Mesodermal cell (in vitro differentiated cells): ENCODE data around the gene TCF20.

ENCODE experiments used
- H3K27ac ChIP-seq: 2 replicates; pipeline ENCODE4 v1.7.0; 2013; ENCODE audit warnings: mild to moderate bottlenecking, low read depth, low read length, moderate library complexity; ENCODE audit not compliant: severe bottlenecking
- H3K36me3 ChIP-seq: 2 replicates; pipeline ENCODE4 v1.7.1; 2013; ENCODE audit warnings: mild to moderate bottlenecking, low read length, moderate library complexity; ENCODE audit not compliant: control insufficient read depth, insufficient read depth
- H3K4me1 ChIP-seq: one replicate; pipeline ENCODE4 v1.7.1; 2013; ENCODE audit warnings: mild to moderate bottlenecking, low read length; ENCODE audit not compliant: insufficient read depth, control insufficient read depth, poor library complexity, severe bottlenecking
- H3K4me3 ChIP-seq: 2 replicates; pipeline ENCODE4 v1.7.0; 2013; ENCODE audit warnings: low read length, control low read depth, mild to moderate bottlenecking; ENCODE audit not compliant: insufficient read depth, poor library complexity, severe bottlenecking; ENCODE audit errors: extremely low read depth
- H3K9me3 ChIP-seq: 2 replicates; pipeline ENCODE4 v1.7.1; 2013; ENCODE audit warnings: mild to moderate bottlenecking, low read length, moderate library complexity; ENCODE audit not compliant: control insufficient read depth
- WGBS, 2 experiments: methylation state at CpG; one replicate each; pipeline ENCODE4 v1.1.5; 2013; ENCODE audit warnings: missing lambda C conversion rate in 2 of 2; ENCODE audit not compliant: insufficient coverage in 2 of 2; 5-methylcytosine and 5-hydroxymethylcytosine counted together

Gene TCF20

DNA sequence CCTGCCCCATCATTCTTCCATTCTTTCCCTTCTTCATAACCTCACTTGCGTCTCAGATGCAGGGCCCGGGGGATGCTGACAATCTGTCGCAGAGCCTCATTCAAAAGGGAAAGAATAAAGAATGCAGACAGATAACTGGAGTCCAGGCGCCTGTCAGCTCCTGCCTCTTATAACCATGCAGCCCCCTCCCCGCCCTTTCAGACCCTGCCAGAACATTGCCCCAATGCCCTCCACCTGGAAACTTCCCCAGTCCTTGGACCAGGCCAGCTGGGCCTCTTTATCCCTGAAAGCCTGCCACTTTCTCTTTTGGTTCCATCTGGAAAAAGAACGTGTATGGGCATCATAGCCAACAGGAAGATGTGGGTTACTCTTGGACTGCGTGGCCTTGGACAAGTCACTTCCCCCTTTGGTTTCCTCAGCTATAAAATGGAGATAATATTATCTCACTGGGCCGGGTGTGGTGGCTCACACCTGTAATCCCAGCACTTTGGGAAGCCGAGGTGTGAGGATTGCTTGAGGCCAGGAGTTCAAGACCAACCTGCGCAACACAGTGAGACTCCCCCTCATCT is 2.1 kb upstream of the TCF20 start:
- Histone ChIP-seq H3K4me3 (no peak overlapping the region), H3K27ac (no peak overlapping the region), H3K9me3 (no peaks in the 10 kb centered on the region), H3K36me3 (peaks cover 3% of the 10 kb centered on the region), H3K4me1 (peaks cover 19% of the 10 kb centered on the region)
- 88 to 89% methylated on average over 5 to 7 of the region's 10 CpGs for WGBS, 2 experiments

DNA sequence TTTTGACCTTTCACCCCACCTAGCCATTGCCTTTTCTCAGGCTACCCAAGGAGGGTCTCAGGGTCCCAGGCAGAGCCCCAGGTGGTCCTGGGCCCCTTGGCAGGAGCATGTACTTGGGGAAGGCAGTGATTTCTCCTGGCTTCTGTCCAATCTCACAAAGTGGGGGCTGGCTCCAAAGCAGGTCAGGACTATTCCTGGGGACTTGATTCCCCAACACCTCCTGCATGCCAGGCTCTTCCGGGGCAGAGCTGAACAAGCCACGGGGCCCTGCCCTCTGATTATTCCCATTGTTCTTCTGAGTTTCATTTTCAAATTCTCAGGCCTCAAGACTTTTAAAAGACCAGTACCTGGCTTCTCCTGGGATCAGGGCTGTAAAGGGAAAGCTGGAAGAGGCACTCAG is 1.5 kb upstream of the TCF20 start:
- Histone ChIP-seq H3K4me1 (peaks cover 19% of the 10 kb centered on the region), H3K36me3 (peaks cover 7% of the 10 kb centered on the region), H3K4me3 (no peak overlapping the region), H3K27ac (no peak overlapping the region), H3K9me3 (no peaks in the 10 kb centered on the region)
- 83 to 93% methylated on average over 1 to 2 of the region's 2 CpGs for WGBS, 2 experiments

DNA sequence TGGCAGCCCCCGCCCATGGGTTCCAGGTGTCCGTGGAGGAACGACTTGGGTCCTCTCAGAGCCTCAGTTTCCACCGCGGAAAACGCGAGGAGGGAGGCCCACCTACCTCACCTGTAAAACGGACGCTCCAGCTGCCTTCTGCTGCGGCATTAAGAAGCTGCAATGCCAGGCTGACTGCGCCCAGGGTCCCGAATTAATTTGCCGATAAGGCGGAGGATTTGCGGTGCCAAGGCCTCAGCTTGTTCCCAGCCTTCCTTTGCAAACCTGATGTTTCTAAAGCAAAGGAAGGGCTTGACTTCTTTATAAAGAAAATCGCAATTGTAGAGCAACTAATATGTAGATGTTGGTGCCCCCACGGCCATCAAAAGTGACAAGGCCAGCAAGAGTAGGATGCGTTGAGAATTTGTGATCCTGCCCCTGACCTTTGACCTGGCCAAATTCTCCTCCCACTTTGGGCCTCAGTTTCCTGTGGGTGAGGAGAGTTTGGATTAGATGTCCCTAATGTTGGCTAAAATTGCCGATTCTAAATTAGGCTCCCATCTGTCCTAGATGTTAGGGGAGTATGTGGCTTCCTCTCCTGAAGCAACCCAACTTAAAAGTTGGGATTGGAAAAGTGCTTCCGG is 849 bp upstream of the TCF20 start:
- 94% methylated on average over 17 to 18 of the region's 20 CpGs for WGBS, 2 experiments
- peaks cover 10% of the 10 kb centered on the region for H3K36me3 ChIP-seq
- no peak overlapping the region for H3K4me3 ChIP-seq
- H3K9me3 ChIP-seq = no peaks in the 10 kb centered on the region
- no peak overlapping the region for H3K27ac ChIP-seq
- peaks cover 19% of the 10 kb centered on the region for H3K4me1 ChIP-seq

DNA sequence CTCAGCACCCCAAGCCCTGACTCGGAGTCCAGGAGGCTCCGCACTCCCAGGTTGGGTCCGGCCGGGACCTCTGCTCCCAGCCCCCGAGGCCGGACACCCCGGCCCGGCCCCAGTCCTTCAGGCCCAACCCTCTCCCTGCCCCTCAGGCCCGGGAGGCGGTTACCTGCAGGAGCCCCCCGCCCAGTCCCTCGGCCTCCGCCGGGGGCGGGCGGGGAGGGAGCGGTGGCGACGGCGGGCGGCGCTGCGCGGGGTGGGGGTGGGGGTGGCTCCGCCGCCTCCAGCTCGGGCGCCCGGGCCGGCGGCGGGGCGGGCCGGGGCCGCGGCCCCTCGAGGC is 310 bp downstream of the TCF20 start:
- Histone ChIP-seq H3K4me3 (peak overlapping the region; percentile 97), H3K27ac (peak overlapping the region; percentile 64), H3K4me1 (peaks cover 19% of the 10 kb centered on the region), H3K9me3 (no peaks in the 10 kb centered on the region), H3K36me3 (peaks cover 13% of the 10 kb centered on the region)
- 0 to 1% methylated on average over 12 to 28 of the region's 37 CpGs for WGBS, 2 experiments

DNA sequence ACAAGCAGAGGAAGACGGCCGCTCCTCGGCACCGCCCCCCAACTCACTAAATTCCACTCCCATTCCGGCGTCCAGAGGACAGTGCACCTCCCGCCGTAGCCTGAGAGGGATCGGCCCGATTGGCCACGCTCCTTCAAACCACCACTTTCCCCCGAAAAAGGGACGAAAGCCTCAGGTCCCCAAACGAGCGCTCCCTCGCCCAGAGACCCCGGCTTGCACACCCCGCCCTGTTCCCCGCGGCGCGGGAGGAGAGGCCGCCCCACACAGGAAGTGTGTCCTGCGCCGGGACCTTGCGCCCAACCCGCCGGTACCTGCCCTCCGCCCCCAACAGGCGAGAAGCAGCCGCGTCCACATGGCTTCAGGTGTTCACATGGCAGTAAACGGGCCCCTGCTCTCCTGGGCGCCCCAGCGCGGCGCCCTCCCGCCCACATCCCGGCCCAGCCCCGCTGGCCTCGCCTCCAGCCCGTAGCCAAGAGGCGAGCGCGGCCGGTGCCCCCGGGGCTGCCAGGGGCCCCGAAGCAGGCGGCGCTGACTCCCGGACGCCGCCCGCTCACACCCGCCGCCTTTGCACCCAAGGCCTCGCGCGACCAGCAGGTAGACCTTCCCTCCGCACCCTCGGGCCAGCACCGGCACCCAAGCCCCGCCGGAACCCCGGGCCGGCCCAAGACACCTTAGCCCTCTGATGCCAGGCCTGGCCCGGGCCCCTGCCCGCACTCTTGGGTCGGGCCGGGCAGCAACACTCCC is 849 bp downstream of the TCF20 start:
- peaks cover 13% of the 10 kb centered on the region for H3K36me3 ChIP-seq
- peak overlapping the region; percentile 64 for H3K27ac ChIP-seq
- no peaks in the 10 kb centered on the region for H3K9me3 ChIP-seq
- peaks cover 19% of the 10 kb centered on the region for H3K4me1 ChIP-seq
- peak overlapping the region; percentile 97 for H3K4me3 ChIP-seq
- 0 to 1% methylated on average over 46 to 64 of the region's 70 CpGs for WGBS, 2 experiments

DNA sequence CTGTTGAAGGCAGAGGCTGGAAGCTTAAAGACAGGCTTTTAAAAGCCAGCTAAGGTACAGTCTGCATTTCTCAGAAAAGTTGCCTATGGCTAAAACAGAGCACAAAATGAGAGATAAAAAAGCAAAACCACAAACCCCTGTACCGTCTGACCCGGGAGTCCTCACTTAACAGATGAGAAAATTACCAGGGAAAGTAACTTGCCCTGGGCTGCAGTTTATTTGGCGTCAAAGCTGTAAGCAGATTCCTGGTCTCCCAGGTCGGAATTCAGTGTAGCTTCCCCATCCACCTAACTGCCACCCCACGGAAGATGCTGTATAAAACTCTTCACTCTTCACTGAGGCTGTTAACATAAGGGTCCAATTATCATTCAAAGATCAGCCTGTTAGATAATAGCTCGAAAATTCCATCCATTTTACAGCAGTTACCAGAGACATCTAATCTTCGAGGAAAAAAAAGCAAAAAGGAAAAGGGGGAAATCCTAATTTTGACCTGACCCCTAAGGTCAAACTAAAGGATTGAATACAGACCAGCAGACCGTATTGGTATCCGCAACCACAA is 1.5 kb downstream of the TCF20 start:
- Histone ChIP-seq H3K9me3 (no peaks in the 10 kb centered on the region), H3K27ac (peak overlapping the region; percentile 41), H3K36me3 (peaks cover 13% of the 10 kb centered on the region), H3K4me3 (peak overlapping the region; percentile 97), H3K4me1 (peaks cover 15% of the 10 kb centered on the region)
- WGBS, 2 experiments = 3 to 26% methylated on average over 5 to 7 of the region's 9 CpGs

DNA sequence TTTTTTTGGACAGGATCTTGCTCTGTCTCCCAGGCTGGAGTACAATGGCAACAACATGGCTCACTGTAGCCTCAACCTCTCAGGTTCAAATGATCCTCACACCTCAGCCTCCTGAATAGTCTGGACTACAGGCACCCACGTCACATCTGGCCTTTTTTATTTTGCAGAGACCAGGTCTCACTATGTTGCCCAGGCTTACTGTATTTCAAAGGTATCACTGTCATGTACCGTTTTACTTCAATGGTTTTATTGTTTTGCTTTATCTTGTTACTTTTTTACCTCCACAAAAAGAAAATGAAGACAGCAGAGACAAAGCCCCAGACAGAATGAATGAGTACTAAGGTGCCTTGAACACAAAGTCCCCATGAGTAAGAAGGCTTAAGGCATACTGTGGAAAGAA is 5.1 kb downstream of the TCF20 start:
- 82 to 100% methylated on average over 1 to 2 of the region's 2 CpGs for WGBS, 2 experiments
- peaks cover 13% of the 10 kb centered on the region for H3K36me3 ChIP-seq
- H3K9me3 ChIP-seq = no peaks in the 10 kb centered on the region
- H3K4me1 ChIP-seq = peaks cover 13% of the 10 kb centered on the region
- no peak overlapping the region for H3K27ac ChIP-seq
- no peak overlapping the region for H3K4me3 ChIP-seq

DNA sequence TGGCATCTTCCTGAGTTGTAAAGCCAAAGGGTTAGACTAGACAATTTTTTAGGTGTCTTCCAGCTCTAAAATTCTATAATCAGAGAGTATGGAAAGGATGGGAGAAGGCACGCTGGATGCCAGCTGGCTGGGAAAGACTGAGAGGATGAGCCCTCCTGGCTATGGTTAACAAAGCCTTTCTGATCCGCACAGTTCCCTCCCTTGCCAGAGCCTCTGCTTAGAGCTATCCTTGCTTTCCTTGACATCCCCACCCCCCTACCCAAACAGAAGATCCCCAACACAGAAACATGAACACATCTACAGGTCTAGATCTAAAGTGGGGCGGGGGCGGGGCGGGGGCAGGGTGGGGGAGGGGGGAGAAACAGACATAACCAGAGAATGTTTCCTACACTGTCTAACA is 6.5 kb downstream of the TCF20 start:
- H3K36me3 ChIP-seq = peaks cover 13% of the 10 kb centered on the region
- no peak overlapping the region for H3K27ac ChIP-seq
- no peak overlapping the region for H3K4me3 ChIP-seq
- no peaks in the 10 kb centered on the region for H3K9me3 ChIP-seq
- H3K4me1 ChIP-seq = peaks cover 18% of the 10 kb centered on the region
- WGBS, 2 experiments = 57% methylated on average over 1 of the region's 5 CpGs; no CpG with 5 or more reads in 1 of the 2 experiments

DNA sequence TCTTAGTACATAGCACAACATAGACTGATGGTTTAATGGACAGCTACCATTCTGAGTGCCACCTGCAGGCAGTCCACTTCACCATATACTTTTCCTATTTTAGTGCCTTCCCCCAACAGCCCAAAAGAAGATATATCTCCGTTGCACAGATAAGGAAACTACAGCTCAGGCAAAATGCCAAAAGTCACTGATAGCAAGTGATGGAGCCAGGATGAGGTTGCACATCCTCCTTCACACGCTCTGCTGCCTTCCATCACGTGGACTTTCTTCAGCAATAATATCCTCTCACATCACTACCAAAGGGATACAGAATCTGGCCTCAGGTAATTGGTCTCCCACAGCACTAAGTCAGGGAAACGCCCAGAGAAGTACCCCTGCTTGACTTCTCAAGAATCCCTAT is 7.5 kb downstream of the TCF20 start:
- Histone ChIP-seq H3K4me3 (no peak overlapping the region), H3K9me3 (no peaks in the 10 kb centered on the region), H3K27ac (no peak overlapping the region), H3K36me3 (peaks cover 13% of the 10 kb centered on the region), H3K4me1 (peaks cover 19% of the 10 kb centered on the region)
- 91 to 96% methylated on average over 4 of the region's 4 CpGs for WGBS, 2 experiments

DNA sequence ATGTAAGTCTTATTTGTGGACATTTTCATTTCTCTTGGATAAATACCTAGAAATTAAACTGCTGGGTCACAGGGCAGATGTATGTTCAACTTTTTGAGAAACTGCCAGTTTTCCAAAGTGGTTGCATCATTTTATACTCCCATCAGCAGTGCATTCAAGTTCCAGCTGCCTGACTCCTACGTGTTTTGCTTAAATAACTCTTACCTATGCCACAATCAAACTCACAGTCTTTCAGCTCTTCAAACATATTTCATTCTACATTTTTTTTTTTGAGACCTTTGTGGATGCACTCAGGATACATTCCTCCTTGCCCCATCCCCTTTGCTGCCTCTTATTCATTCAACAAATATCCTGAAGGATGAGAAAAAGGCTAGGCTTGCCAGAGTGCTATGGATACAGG is 9.2 kb downstream of the TCF20 start:
- 88 to 90% methylated on average over 1 of the region's 1 CpG for WGBS, 2 experiments

DNA sequence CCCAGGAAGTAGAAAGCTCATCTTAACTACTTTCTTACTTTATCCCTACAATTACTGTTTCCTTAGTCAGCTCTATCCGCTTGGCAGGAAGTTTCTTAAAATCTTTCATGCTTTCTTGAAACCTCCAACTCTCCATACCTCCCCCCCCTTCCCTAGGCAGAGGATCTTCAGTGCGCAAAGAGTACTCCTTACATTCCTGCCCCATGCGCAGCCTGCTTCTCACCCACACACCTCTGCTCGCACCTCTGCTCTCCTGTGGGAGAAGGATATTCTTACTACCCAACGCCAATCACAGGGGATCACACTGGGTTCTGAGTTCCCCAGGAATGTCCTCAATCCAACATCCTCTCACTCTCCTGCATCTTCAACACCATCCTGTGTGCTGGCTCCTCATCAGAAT is 12.3 kb downstream of the TCF20 start:
- H3K36me3 ChIP-seq = no peaks in the 10 kb centered on the region
- 93 to 97% methylated on average over 5 of the region's 5 CpGs for WGBS, 2 experiments
- H3K4me1 ChIP-seq = peaks cover 32% of the 10 kb centered on the region
- no peak overlapping the region for H3K27ac ChIP-seq
- no peaks in the 10 kb centered on the region for H3K9me3 ChIP-seq
- no peak overlapping the region for H3K4me3 ChIP-seq

More for the DNA sequence above, 9.2 kb downstream of the TCF20 start:
- peaks cover 4% of the 10 kb centered on the region for H3K36me3 ChIP-seq
- no peak overlapping the region for H3K4me3 ChIP-seq
- H3K9me3 ChIP-seq = no peaks in the 10 kb centered on the region
- H3K4me1 ChIP-seq = peaks cover 32% of the 10 kb centered on the region
- no peak overlapping the region for H3K27ac ChIP-seq
